Upper lobe of left lung (tissue), 6 donors: ENCODE measurements around the gene ROCK2. TPM values are rescaled to one million over a fixed set of nuclear protein-coding genes. Genes with fewer than 3 reads are reported as not detected.

Experiments
- ATAC-seq, 2 donors: fragments of 200-7000 bp; cut with Tn5 transposase; one replicate each; pipeline ENCODE4 v1.9.1; 2022; ENCODE audit warnings: mild to moderate bottlenecking in 2 of 2, moderate library complexity in 2 of 2; ENCODE audit not compliant: low FRiP score in 2 of 2
- DNase-seq, 2 donors: peaks; one replicate each; pipeline ENCODE4 v3.0.0-alpha.2; 2019 to 2020
- H3K27ac ChIP-seq, 4 donors: fragments of 200-600 bp; sonication (generic); one replicate each; pipeline ENCODE4 v1.5.1; 2016 to 2019
- H3K27me3 ChIP-seq, 4 donors: fragments of 200-600 bp; sonication (generic); one replicate each; pipeline ENCODE4 v1.5.1; 2017 to 2019
- H3K36me3 ChIP-seq, 4 donors: fragments of 200-600 bp; sonication (generic); one replicate each; pipeline ENCODE4 v1.5.1; 2016 to 2019
- H3K4me1 ChIP-seq, 4 donors: fragments of 200-600 bp; sonication (generic); one replicate each; pipeline ENCODE4 v1.5.1; 2018 to 2019
- H3K4me3 ChIP-seq, 4 donors: fragments of 200-600 bp; sonication (generic); one replicate each; pipeline ENCODE4 v1.5.1; 2017 to 2019; ENCODE audit warnings: mild to moderate bottlenecking in 2 of 4, moderate library complexity in 1 of 4
- H3K9me3 ChIP-seq, 4 donors: fragments of 200-600 bp; sonication (generic); one replicate each; pipeline ENCODE4 v1.5.1; 2018 to 2019
- EP300 ChIP-seq, 4 donors: sonication (generic); formaldehyde crosslinking; IDR thresholded peaks; one replicate each; pipeline ENCODE4 v1.5.1; 2017; ENCODE audit warnings: antibody characterized with exemption in 4 of 4, control low read depth in 2 of 4
- POLR2A ChIP-seq, 4 donors: fragments of 450-650 bp; IDR thresholded peaks; one replicate each; pipeline ENCODE4 v1.5.1; 2016 to 2017; ENCODE audit warnings: antibody characterized with exemption in 4 of 4, mild to moderate bottlenecking in 2 of 4
- POLR2AphosphoS5 ChIP-seq, 2 donors: sonication (generic); formaldehyde crosslinking; IDR thresholded peaks; one replicate each; pipeline ENCODE4 v1.5.1; 2017; ENCODE audit warnings: antibody characterized with exemption in 2 of 2
- WGBS, 2 donors: methylation state at CpG; one replicate each; pipeline ENCODE4 v1.1.5; 2017 to 2018; 5-methylcytosine and 5-hydroxymethylcytosine counted together
- total RNA-seq, 6 donors: library from RNA; depleted of rRNA in 4 of 6; stranded (reverse); fragments of >200 nt in 4 of 6; gene quantifications; one replicate each; pipeline versions ENCODE4 v1.1.0 to v1.2.1, GENCODE V29; 2016 to 2021
- TF ChIP-seq, protein P1 (sequence below), 6 experiments: fragments of 450-650 bp in 4 of 6; fragments of 200-600 bp in 2 of 6; sonication (generic) in 2 of 6; IDR thresholded peaks; one replicate each; pipeline ENCODE4 v1.5.1; 2016 to 2019; ENCODE audit warnings: antibody characterized with exemption in 6 of 6
- donor health status: DM: no; HTN: no; CAD: no; lungs with moderate emphysema.
- donor health status: DM: no; HTN: yes; CAD: no; lungs with severe emphysema.

The ROCK2 gene
- total RNA-seq, 6 donors from 2014 or later, result 37.6 to 99.7 (median 56.2) TPM

DNA sequence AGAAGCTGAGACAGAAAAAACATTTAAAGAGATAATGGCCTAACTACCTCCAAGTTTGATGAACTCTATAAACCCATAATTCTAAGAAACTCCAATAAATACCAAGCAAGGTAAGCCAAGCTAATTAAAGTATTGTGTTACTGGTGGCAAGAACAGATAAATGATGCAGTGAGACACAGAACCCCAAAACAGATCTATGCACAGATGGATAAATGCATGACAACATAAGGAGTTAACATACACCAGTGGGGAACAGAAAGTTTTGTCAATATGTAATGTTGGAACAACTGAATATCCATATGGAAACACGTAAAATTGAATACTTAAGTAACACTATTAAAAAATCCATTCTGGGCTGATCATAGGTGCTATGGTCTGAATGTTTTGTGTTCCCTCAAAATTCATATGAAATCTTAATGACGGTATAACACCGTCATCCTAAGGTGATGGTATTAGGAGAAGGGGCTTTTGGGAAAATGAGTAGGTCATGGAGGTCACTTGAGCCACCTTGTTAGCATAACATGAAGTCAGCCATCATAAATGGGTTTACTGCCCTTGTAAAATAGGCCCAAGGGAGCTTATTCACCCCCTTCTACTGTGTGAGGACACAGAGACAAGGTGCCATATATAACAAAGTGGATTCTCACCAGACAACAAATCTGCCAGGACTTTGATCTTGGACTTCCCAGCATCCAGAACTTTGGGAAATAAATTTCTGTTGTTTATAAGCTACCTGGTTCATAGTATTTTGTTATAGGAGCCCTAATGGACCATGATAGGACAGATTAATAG, 102.8 kb downstream of the ROCK2 start:
- Histone ChIP-seq H3K36me3 (peaks cover 0 to 5% (median 0%) of the 10 kb centered on the region in 4 donors), H3K4me3 (no peak overlapping the region), H3K4me1 (peaks cover 0 to 4% (median 0%) of the 10 kb centered on the region in 4 donors), H3K9me3 (no peaks in the 10 kb centered on the region), H3K27ac (no peak overlapping the region), H3K27me3 (no peaks in the 10 kb centered on the region)
- WGBS, 2 donors, result 95 to 98% methylated on average over 3 of the region's 3 CpGs
- ATAC-seq, result no peak
- no peak for DNase-seq
- TF ChIP-seq, protein P1, sequence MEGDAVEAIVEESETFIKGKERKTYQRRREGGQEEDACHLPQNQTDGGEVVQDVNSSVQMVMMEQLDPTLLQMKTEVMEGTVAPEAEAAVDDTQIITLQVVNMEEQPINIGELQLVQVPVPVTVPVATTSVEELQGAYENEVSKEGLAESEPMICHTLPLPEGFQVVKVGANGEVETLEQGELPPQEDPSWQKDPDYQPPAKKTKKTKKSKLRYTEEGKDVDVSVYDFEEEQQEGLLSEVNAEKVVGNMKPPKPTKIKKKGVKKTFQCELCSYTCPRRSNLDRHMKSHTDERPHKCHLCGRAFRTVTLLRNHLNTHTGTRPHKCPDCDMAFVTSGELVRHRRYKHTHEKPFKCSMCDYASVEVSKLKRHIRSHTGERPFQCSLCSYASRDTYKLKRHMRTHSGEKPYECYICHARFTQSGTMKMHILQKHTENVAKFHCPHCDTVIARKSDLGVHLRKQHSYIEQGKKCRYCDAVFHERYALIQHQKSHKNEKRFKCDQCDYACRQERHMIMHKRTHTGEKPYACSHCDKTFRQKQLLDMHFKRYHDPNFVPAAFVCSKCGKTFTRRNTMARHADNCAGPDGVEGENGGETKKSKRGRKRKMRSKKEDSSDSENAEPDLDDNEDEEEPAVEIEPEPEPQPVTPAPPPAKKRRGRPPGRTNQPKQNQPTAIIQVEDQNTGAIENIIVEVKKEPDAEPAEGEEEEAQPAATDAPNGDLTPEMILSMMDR (IDR thresholded peaks at IDR 0.05), result no peak
- no peak for TF ChIP-seq POLR2AphosphoS5 (IDR thresholded peaks at IDR 0.05)

DNA sequence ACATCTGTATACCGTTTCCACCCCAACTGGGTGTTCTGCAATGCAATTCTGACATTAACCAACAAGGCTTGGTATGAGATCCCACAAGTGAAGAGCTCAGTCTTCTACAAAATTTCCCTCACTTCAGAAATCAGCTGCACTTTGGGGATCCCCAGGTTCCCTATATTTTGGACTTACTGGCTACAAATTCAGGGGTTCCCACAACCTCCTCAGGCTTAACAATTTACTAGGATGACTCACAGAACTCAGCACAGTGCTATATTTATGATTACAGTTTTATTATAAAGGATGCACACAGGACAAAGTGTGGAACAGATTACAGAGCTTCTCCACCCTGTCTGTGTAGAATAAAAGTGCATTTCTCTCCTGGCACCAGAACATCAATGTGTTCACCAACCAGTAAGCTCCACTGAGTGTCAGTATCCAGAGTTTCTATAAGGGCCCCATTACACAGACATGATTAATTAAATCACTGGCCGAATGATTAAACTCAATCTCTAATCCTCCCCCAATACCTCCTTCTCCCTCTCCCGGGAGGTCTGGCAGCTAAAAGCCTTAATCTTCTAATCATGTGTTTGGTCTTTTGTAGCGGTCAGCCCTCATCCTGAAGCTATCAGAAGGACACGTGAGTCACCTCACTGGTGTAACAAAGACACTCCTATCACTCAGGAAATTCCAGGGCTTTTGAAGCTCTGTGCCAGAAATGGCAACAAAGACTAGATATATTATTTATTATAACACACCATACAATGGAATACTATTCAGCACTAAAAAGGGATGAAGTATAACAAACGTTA, 104.6 kb downstream of the ROCK2 start:
- TF ChIP-seq, protein P1 (IDR thresholded peaks at IDR 0.05), result no peak
- TF ChIP-seq EP300 (IDR thresholded peaks at IDR 0.05) (no peak), POLR2AphosphoS5 (IDR thresholded peaks at IDR 0.05) (no peak), POLR2A (IDR thresholded peaks at IDR 0.05) (no peak)
- no peak for DNase-seq
- WGBS, 2 donors, result 81 to 87% methylated on average over 6 of the region's 6 CpGs
- no peak for ATAC-seq
- H3K27me3 ChIP-seq, result no peaks in the 10 kb centered on the region
- peak overlapping the region in 1 of 4 donors; percentile 5 for H3K27ac ChIP-seq
- H3K36me3 ChIP-seq, result peaks cover 0 to 5% (median 0%) of the 10 kb centered on the region in 4 donors
- no peak overlapping the region for H3K4me3 ChIP-seq
- peaks cover 0 to 7% (median 2%) of the 10 kb centered on the region in 4 donors for H3K4me1 ChIP-seq
- no peaks in the 10 kb centered on the region for H3K9me3 ChIP-seq

DNA sequence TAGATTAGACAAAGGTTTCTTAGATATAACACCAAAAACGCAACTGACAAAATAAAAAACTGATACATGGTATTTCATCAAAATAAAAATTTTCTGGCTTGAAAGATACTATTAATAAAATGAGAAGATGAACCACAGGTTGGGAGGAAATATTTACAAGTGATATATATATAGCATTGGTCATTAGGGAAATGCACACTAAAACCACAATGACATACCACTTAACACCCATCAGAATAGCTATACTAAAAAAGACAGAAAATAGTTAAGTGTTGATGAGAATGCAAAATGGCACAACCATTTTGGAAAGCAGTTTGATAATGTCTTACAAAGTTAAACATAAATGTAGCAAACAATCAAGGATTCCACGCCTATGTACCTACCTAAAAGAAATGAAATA, 105.3 kb downstream of the ROCK2 start:
- Histone ChIP-seq H3K27ac (no peak overlapping the region), H3K36me3 (peaks cover 0 to 5% (median 0%) of the 10 kb centered on the region in 4 donors), H3K9me3 (no peaks in the 10 kb centered on the region), H3K4me1 (peaks cover 0 to 7% (median 0%) of the 10 kb centered on the region in 4 donors), H3K4me3 (no peak overlapping the region), H3K27me3 (no peaks in the 10 kb centered on the region)
- TF ChIP-seq EP300 (IDR thresholded peaks at IDR 0.05) (no peak), POLR2A (IDR thresholded peaks at IDR 0.05) (no peak), POLR2AphosphoS5 (IDR thresholded peaks at IDR 0.05) (no peak)
- TF ChIP-seq, protein P1 (IDR thresholded peaks at IDR 0.05), result no peak
- WGBS, 2 donors, result 94 to 95% methylated on average over 2 of the region's 2 CpGs
- DNase-seq (no peak), ATAC-seq (no peak)

DNA sequence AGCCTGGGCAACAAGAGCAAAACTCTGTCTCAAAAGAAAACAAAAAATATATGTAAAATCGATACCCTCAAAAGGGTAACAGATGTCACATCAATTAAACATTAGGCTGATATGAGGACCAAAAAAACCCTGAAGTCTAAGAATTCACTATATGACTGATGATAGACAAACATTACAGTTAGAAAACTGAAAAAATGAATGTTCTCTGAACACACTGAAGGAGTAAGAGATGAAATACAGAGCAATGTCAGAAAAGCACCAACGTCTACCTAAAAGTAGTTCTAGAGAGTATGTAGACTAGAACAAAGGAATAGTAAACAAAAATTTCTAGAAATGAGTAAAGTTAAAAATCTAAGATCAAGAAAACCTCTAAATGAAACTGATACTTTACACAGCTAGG, 107.3 kb downstream of the ROCK2 start:
- H3K27ac ChIP-seq, result no peak overlapping the region
- ATAC-seq (no peak), DNase-seq (no peak)
- TF ChIP-seq EP300 (IDR thresholded peaks at IDR 0.05), result no peak
- no peak for TF ChIP-seq POLR2AphosphoS5 (IDR thresholded peaks at IDR 0.05)
- TF ChIP-seq, protein P1 (IDR thresholded peaks at IDR 0.05), result no peak
- TF ChIP-seq POLR2A (IDR thresholded peaks at IDR 0.05), result no peak
- H3K4me3 ChIP-seq, result no peak overlapping the region
- no peaks in the 10 kb centered on the region for H3K9me3 ChIP-seq
- WGBS, 2 donors, result 73 to 80% methylated on average over 2 of the region's 2 CpGs
- H3K4me1 ChIP-seq, result peaks cover 0 to 7% (median 0%) of the 10 kb centered on the region in 4 donors
- no peaks in the 10 kb centered on the region for H3K27me3 ChIP-seq
- H3K36me3 ChIP-seq, result no peaks in the 10 kb centered on the region
